Gastroesophageal sphincter (tissue), 4 donors: ENCODE results near the gene CD27. TPM values are rescaled to one million over a fixed set of nuclear protein-coding genes. Genes with fewer than 3 reads are reported as not detected.
"Not testable (repeated sequence)": the region's sequence is repeated elsewhere in the genome, so short reads cannot be mapped to it uniquely, and the experiment has no call there.

Experiments used
- ATAC-seq: fragments of 150-250 bp; one replicate; pipeline ENCODE4 v1.9.1; 2016; ENCODE audit warnings: mild to moderate bottlenecking, moderate library complexity
- H3K27ac ChIP-seq, 4 donors: fragments of 200-600 bp; sonication (generic) in 3 of 4; 1 replicate in 3 of 4; 2 replicates in 1 of 4; pipeline ENCODE4 v1.5.1; 2016 to 2019
- H3K27me3 ChIP-seq: fragments of 200-600 bp; sonication (generic); one replicate; pipeline ENCODE4 v1.5.1; 2019
- H3K36me3 ChIP-seq, 2 donors: fragments of 200-600 bp; sonication (generic); one replicate each; pipeline ENCODE4 v1.5.1; 2019; ENCODE audit warnings: control low read depth in 1 of 2
- H3K4me1 ChIP-seq, 3 donors: fragments of 200-600 bp; sonication (generic); 1 replicate in 2 of 3; 2 replicates in 1 of 3; pipeline ENCODE4 v1.5.1; 2016 to 2019; ENCODE audit warnings: control low read depth in 2 of 3
- H3K4me3 ChIP-seq, 2 donors: fragments of 200-600 bp; sonication (generic); one replicate each; pipeline ENCODE4 v1.5.1; 2019; ENCODE audit warnings: mild to moderate bottlenecking in 1 of 2, moderate library complexity in 1 of 2
- H3K9me3 ChIP-seq, 3 donors: fragments of 200-600 bp; sonication (generic); one replicate each; pipeline ENCODE4 v1.5.1; 2017 to 2019; ENCODE audit warnings: control low read depth in 2 of 3
- EP300 ChIP-seq: sonication (generic); formaldehyde crosslinking; IDR thresholded peaks from one replicate; pipeline ENCODE4 v1.6.1; 2017; ENCODE audit warnings: antibody characterized with exemption, mild to moderate bottlenecking
- POLR2A ChIP-seq, 2 donors: fragments of 450-650 bp; IDR thresholded peaks; one replicate each; pipeline ENCODE4 v1.6.1; 2017; ENCODE audit warnings: antibody characterized with exemption in 2 of 2, mild to moderate bottlenecking in 2 of 2, moderate library complexity in 1 of 2
- POLR2AphosphoS5 ChIP-seq: sonication (generic); formaldehyde crosslinking; IDR thresholded peaks from one replicate; pipeline ENCODE4 v1.6.1; 2017; ENCODE audit warnings: antibody characterized with exemption
- WGBS, 2 donors: methylation state at CpG; one replicate each; pipeline ENCODE4 v1.1.5; 2018; ENCODE audit warnings: low coverage in 1 of 2; 5-methylcytosine and 5-hydroxymethylcytosine counted together
- total RNA-seq, 4 donors: library from RNA; depleted of rRNA; stranded (reverse); fragments of >200 nt; gene quantifications; one replicate each; pipeline ENCODE4 v1.1.0, GENCODE V29; 2016
- TF ChIP-seq, protein P1 (sequence below), 4 experiments: fragments of 200-600 bp in 2 of 4; fragments of 450-650 bp in 2 of 4; sonication (generic) in 1 of 4; IDR thresholded peaks; one replicate each; pipeline ENCODE4 v1.5.1; 2017 to 2019; ENCODE audit warnings: antibody characterized with exemption in 4 of 4, mild to moderate bottlenecking in 2 of 4, moderate library complexity in 2 of 4

Gene CD27
- total RNA-seq, 4 donors from 2014 or later = 0.45 to 0.89 TPM; not detected in 2

DNA sequence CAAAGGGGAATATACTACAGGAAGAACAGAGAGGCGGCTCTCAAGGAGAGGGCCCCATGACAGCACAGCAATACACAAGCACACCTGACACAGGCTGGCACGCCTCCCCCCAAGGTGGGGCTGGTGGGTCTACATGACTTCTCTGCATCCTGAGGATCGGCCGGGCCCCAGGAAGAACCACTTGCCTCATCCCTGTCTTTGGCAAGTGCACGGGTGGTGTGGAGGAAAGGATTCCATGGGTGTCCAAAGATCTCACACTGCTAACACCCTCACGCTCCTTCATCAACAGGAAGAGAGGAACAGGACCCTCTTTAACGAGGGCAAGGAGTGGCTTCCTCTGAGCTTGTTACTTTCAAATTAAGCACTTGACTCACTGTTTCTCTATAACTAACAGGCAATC is 18.5 kb downstream of the CD27 start:
- peaks cover 0 to 79% of the 10 kb centered on the region in 2 donors for H3K36me3 ChIP-seq
- H3K4me1 ChIP-seq = peaks cover 0 to 63% (median 0%) of the 10 kb centered on the region in 3 donors
- no peak for ATAC-seq
- H3K4me3 ChIP-seq = no peak overlapping the region
- no peaks in the 10 kb centered on the region for H3K27me3 ChIP-seq
- H3K9me3 ChIP-seq = no peaks in the 10 kb centered on the region
- TF ChIP-seq POLR2A (IDR thresholded peaks at IDR 0.05) = no peak
- TF ChIP-seq, protein P1, sequence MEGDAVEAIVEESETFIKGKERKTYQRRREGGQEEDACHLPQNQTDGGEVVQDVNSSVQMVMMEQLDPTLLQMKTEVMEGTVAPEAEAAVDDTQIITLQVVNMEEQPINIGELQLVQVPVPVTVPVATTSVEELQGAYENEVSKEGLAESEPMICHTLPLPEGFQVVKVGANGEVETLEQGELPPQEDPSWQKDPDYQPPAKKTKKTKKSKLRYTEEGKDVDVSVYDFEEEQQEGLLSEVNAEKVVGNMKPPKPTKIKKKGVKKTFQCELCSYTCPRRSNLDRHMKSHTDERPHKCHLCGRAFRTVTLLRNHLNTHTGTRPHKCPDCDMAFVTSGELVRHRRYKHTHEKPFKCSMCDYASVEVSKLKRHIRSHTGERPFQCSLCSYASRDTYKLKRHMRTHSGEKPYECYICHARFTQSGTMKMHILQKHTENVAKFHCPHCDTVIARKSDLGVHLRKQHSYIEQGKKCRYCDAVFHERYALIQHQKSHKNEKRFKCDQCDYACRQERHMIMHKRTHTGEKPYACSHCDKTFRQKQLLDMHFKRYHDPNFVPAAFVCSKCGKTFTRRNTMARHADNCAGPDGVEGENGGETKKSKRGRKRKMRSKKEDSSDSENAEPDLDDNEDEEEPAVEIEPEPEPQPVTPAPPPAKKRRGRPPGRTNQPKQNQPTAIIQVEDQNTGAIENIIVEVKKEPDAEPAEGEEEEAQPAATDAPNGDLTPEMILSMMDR (IDR thresholded peaks at IDR 0.05) = no peak
- TF ChIP-seq EP300 = no peak
- no peak for TF ChIP-seq POLR2AphosphoS5
- WGBS, 2 donors = 72 to 77% methylated on average over 4 to 7 of the region's 7 CpGs
- H3K27ac ChIP-seq = peak overlapping the region in 3 of 4 donors; percentile 50 to 60 (median 54)

DNA sequence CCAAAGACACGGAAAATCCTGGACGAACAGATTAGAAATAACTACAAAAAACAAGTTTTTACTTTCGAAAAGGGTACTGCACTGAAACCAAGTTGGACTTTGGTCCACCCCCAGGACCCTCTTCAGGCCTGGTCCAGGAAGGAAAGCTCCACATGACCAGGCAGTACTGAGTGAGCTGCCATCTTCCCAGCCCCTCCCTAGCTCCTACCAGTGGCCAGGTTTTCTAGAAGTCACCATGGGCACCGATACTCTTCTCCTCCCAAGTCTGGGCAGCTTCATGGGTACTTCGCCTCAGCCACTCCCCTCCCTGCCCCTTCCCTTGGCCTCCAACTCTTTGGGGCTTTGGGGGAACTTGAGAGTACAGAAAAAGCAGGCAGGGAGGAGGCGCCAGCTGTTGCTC is 19.1 kb downstream of the CD27 start:
- no peak overlapping the region for H3K4me3 ChIP-seq
- no peaks in the 10 kb centered on the region for H3K9me3 ChIP-seq
- 55 to 73% methylated on average over 4 of the region's 6 CpGs for WGBS, 2 donors
- TF ChIP-seq, protein P1 (IDR thresholded peaks at IDR 0.05) = no peak
- TF ChIP-seq POLR2A (IDR thresholded peaks at IDR 0.05) (no peak), EP300 (no peak), POLR2AphosphoS5 (no peak)
- H3K27me3 ChIP-seq = no peaks in the 10 kb centered on the region
- peaks cover 0 to 73% of the 10 kb centered on the region in 2 donors for H3K36me3 ChIP-seq
- H3K27ac ChIP-seq = peak overlapping the region in 3 of 4 donors; percentile 38 to 60 (median 54)
- ATAC-seq = no peak
- peaks cover 0 to 70% (median 0%) of the 10 kb centered on the region in 3 donors for H3K4me1 ChIP-seq

DNA sequence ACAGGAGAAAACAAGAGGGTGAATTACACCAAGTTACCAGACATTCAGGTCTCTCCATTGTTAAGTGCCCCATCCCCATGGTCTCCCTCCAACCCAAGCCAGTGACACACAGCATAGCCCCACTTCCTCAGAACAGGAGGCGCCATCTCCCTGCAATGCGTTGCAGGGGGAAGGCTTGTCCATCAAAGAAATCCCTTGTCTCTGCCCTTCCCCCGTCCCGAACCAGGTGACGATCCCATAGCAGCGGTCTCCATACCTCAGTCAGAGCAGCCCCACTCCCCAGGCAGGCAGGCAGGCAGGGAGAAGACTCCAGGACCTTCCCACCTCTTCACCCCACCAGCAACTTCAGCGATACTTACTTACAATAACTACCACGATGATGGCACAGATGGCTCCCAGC is 19.8 kb downstream of the CD27 start:
- Histone ChIP-seq H3K27ac (peak overlapping the region in 2 of 4 donors; percentile 54 to 60), H3K36me3 (peaks cover 0 to 66% of the 10 kb centered on the region in 2 donors)

DNA sequence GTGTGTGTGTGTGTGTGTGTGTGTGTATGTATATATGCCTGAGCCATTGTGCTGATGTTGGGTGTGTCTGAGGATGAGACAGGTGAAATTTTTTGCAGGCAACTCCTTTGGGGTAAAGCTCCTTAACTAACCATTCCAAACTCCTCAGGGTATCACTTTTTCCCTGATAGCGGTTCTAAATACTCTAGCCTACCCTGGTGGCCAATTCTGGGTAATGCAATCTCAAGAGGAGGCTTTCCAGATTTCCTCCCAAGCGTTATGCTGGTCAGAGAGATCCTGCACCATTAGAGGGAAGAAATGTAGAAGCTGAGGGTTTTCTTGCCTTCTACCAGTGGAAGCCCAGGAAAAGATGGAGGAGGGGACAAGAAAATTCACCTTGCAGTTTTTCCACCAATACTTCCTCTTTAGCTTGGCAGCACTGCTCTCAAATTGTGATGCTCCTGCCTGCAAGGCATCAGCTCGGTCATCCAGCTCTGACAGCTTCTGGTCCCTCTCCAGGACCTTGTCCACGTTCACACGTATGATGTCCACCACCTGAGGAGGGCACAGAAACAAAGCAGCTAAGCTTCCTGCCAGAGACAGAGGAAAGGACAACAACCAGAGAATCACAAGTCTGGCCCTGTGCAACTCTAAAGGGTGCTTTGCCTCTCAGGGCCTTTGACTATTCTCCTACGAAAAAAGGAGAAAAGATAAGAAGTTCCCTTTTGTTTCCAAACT is 20.9 kb downstream of the CD27 start:
- H3K36me3 ChIP-seq = peaks cover 0 to 56% of the 10 kb centered on the region in 2 donors
- H3K27me3 ChIP-seq = no peaks in the 10 kb centered on the region
- WGBS, 2 donors = 0 to 20% methylated on average over 2 to 6 of the region's 6 CpGs
- no peak for TF ChIP-seq EP300
- TF ChIP-seq, protein P1 (IDR thresholded peaks at IDR 0.05) = peak in 3 of 4 experiments; percentile 89 to 97 (median 95)
- no peaks in the 10 kb centered on the region for H3K9me3 ChIP-seq
- no peak overlapping the region for H3K4me3 ChIP-seq
- ATAC-seq = peak; percentile 62
- H3K4me1 ChIP-seq = peaks cover 0 to 80% (median 0%) of the 10 kb centered on the region in 3 donors
- H3K27ac ChIP-seq = peak overlapping the region in 3 of 4 donors; percentile 6 to 34 (median 25)

More for the DNA sequence above, 19.8 kb downstream of the CD27 start:
- no peaks in the 10 kb centered on the region for H3K9me3 ChIP-seq
- no peak overlapping the region for H3K4me3 ChIP-seq
- ATAC-seq = no peak
- 86 to 100% methylated on average over 1 to 4 of the region's 8 CpGs for WGBS, 2 donors
- no peaks in the 10 kb centered on the region for H3K27me3 ChIP-seq
- H3K4me1 ChIP-seq = peaks cover 0 to 76% (median 0%) of the 10 kb centered on the region in 3 donors
- TF ChIP-seq EP300 = no peak
- TF ChIP-seq POLR2A (IDR thresholded peaks at IDR 0.05) = no peak
- TF ChIP-seq, protein P1 (IDR thresholded peaks at IDR 0.05) = no peak
- TF ChIP-seq POLR2AphosphoS5 = no peak

DNA sequence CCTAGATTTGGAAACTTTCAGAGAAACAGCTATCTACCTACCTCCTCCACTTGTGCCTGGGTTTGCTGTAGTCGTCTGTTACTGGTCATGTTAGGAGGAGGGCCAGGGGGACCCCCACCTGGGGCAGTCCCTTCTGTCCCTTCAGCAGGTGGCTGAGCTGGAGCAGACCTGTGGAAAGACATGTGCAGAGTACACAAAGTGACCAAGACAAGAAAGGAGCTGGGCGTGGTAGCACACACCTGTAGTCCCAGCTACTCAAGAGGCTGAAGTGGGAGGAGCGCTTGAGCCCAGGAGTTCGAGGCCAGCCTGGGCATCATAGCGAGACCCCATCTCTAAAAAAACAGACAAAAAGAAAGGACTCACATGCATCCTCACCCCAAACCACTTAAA is 21.4 kb downstream of the CD27 start:
- peaks cover 0 to 76% (median under 1%) of the 10 kb centered on the region in 3 donors for H3K4me1 ChIP-seq
- WGBS, 2 donors = 74 to 76% methylated on average over 3 to 5 of the region's 5 CpGs
- H3K9me3 ChIP-seq = no peaks in the 10 kb centered on the region
- H3K4me3 ChIP-seq = no peak overlapping the region
- TF ChIP-seq, protein P1 (IDR thresholded peaks at IDR 0.05) = no peak
- TF ChIP-seq POLR2A (IDR thresholded peaks at IDR 0.05) (no peak), POLR2AphosphoS5 (no peak), EP300 (no peak)
- no peaks in the 10 kb centered on the region for H3K27me3 ChIP-seq
- peak overlapping the region in 2 of 4 donors; percentile 6 to 34 for H3K27ac ChIP-seq
- no peak for ATAC-seq
- H3K36me3 ChIP-seq = peaks cover 0 to 50% of the 10 kb centered on the region in 2 donors

DNA sequence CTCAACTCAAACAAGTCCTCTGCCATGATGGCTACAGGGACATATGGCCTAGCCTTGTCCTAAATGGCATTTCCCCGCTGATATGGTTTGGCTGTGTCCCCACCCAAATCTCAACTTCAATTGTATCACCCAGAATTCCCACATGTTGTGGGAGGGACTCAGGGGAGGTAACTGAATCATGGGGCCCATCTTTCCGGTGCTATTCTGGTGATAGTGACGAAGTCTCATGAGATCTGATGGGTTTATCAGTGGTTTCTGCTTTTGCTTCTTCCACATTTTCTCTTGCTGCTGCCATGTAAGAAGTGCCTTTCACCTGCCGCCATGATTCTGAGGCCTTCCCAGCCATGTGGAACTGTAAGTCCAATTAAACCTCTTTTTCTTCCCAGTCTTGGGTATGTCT is 22.0 kb downstream of the CD27 start:
- not testable (repeated sequence) for H3K4me3 ChIP-seq, H3K27me3 ChIP-seq, ATAC-seq, H3K9me3 ChIP-seq
- peaks cover 0 to 45% of the 10 kb centered on the region in 2 donors for H3K36me3 ChIP-seq
- H3K4me1 ChIP-seq = peaks cover 0 to 76% (median 4%) of the 10 kb centered on the region in 3 donors
- 97 to 100% methylated on average over 1 to 3 of the region's 4 CpGs for WGBS, 2 donors
- H3K27ac ChIP-seq = peak overlapping the region in 3 of 4 donors; percentile 4 to 34 (median 6)

DNA sequence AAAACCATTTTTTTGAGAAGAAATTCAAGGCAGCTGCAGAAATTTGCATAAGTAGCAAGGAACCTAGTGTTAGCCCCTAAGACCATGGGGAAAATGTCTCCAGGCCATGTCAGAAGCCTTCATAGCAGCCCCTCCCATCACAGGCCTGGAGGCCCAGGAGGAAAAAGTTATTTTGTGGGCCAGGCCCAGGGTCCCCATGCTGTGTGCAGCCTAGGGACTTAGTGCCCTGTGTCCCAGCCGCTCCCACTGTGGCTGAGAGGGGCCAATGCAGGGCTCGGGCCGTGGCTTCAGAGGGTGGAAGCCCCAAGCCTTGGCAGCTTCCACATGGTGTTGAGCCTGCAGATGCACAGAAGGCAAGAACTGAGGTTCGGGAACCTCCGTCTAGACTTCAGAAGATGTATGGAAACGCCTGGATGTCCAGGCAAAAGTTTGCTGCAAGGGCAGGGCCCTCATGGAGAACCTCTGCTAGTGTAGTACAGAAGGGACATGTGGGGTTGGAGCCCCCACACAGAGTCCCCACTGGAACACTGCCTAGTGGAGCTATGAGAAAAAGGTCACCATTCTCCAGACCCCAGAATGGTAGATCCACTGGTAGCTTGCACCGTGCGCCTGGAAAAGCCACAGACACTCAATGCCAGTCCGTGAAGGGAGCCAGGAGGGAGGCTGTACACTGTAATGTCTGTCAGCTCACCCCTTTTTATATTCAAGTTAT is 23.0 kb downstream of the CD27 start:
- not testable (repeated sequence) for H3K9me3 ChIP-seq, H3K27me3 ChIP-seq, H3K4me3 ChIP-seq, ATAC-seq
- Histone ChIP-seq H3K27ac (peak overlapping the region in 2 of 4 donors; percentile 1 to 83), H3K4me1 (peaks cover 0 to 69% (median 4%) of the 10 kb centered on the region in 3 donors), H3K36me3 (peaks cover 0 to 35% of the 10 kb centered on the region in 2 donors)
- WGBS, 2 donors = 87 to 100% methylated on average over 2 to 3 of the region's 9 CpGs
